NB4 (cell line): ENCODE data around the gene WNT1.

Source experiments
- DNase-seq: peaks from one replicate; pipeline ENCODE4 v3.0.0; 2010; ENCODE audit warnings: low read depth
- H3K4me3 ChIP-seq: one replicate; pipeline ENCODE4 v1.5.1; 2011; ENCODE audit warnings: mild to moderate bottlenecking, low read depth, low read length, moderate library complexity
- MYC ChIP-seq: IDR thresholded peaks from 2 replicates; pipeline ENCODE4 v1.6.1; 2011; ENCODE audit warnings: low read depth, low read length
- POLR2A ChIP-seq: IDR thresholded peaks from 2 replicates; pipeline ENCODE4 v1.6.1; 2011; ENCODE audit warnings: mild to moderate bottlenecking; ENCODE audit not compliant: insufficient read length; ENCODE audit errors: extremely low read depth
- TF ChIP-seq, protein P1 (sequence below): IDR thresholded peaks from one replicate; pipeline ENCODE4 v1.5.1; 2012; ENCODE audit warnings: low read depth, low read length
- TF ChIP-seq, protein P2 (sequence below): IDR thresholded peaks from 2 replicates; pipeline ENCODE4 v1.6.1; 2011; ENCODE audit warnings: low read depth, low read length

The WNT1 gene

DNA sequence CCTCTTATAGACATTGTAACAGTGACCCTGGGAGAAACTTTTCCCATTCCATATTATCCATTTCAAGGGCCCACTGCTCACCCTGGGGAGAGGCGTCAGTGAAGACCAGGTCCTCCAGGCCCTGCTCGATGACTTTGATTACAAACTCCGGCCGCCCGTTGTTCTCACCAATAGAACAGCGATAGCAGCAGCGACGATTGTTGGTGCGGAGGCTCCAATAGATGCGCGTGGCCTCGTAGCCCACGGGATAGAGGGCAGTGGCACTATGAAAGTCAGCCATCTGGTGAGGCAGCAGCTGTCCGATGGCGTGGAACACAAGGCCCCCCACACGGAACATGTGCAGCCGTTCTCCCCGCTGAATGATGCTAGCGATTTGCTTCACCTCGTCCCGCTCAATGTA lies 48.0 kb downstream of the WNT1 start:
- TF ChIP-seq, protein P1, sequence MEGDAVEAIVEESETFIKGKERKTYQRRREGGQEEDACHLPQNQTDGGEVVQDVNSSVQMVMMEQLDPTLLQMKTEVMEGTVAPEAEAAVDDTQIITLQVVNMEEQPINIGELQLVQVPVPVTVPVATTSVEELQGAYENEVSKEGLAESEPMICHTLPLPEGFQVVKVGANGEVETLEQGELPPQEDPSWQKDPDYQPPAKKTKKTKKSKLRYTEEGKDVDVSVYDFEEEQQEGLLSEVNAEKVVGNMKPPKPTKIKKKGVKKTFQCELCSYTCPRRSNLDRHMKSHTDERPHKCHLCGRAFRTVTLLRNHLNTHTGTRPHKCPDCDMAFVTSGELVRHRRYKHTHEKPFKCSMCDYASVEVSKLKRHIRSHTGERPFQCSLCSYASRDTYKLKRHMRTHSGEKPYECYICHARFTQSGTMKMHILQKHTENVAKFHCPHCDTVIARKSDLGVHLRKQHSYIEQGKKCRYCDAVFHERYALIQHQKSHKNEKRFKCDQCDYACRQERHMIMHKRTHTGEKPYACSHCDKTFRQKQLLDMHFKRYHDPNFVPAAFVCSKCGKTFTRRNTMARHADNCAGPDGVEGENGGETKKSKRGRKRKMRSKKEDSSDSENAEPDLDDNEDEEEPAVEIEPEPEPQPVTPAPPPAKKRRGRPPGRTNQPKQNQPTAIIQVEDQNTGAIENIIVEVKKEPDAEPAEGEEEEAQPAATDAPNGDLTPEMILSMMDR, result no peak
- no peak for TF ChIP-seq MYC
- TF ChIP-seq POLR2A, result no peak
- TF ChIP-seq, protein P2, sequence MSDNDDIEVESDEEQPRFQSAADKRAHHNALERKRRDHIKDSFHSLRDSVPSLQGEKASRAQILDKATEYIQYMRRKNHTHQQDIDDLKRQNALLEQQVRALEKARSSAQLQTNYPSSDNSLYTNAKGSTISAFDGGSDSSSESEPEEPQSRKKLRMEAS, result no peak
- H3K4me3 ChIP-seq, result no peak overlapping the region
- no peak for DNase-seq

DNA sequence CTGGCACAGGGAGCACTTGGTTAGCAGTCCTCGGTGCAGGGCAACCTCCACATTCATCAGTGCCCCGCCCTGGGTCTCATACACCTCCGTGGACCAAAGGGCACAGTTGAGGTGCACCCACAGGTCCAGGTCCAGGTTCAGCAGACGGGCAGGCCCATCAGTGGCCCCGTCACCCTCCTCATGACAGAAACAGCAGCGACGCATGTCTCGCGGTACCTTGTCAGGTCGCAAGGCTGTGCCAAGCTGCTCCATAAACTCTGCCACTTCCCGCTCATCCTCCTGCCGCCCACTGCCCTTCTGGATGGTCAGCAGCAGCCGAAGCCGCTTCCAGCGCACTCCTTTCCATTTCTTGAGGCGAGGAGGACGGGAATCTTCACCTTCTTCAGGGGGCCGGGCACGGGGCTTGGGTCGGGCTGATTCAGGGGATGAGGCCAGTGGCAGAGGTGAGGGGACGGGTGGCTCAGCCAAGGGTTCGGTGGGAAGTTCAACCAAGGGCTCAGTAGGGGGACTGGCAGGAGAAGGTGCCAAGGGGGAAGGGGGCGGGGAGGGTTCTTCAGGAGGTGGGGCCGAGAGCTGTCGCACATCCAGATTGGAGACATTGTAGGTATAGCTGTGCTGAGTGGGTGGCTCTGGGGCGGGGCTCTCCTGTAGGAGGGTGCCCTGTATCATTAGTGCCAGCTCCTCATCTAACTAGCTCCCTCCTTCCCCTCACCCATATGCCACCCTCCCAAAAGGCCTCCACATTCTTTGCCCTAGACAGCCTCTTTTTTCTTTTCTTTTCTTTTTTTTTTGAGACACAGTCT lies 48.8 kb downstream of the WNT1 start:
- no peak for TF ChIP-seq POLR2A
- TF ChIP-seq, protein P2, result no peak
- TF ChIP-seq, protein P1, result no peak
- no peak for DNase-seq
- H3K4me3 ChIP-seq, result no peak overlapping the region

DNA sequence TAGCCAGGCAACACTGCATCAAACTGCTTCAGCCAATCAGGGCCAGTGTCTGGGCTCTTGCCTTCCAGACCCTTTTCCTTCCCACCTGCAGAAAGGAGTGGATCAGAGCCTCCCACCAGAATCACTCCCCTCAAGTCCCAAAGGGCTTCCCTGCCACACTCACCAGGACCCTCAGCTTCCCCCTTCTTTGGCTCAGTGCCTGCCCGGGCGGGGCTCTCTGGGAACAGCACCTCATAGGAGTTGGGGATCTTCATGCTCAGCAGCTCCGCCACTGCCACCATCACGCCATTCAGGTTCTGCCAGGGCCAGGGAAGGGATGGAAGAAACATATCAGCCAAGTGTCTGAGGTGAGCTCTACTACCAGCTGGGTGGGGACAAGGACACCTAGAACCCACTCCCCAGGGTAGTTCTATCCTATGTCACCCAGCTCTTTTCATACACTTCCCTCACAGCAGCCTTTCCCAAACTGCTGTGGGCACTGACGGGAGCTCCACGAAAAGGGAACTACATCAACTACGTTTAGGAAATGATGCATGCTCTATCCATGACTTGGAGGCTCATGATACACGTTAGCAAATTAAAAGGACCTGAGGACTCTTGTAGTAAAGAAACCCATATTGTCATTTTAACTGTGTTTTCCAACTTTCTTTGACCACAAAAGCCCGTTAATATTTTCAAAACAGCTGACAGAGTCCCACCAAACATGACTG lies 49.9 kb downstream of the WNT1 start:
- H3K4me3 ChIP-seq, result no peak overlapping the region
- DNase-seq, result no peak
- TF ChIP-seq POLR2A, result no peak
- TF ChIP-seq MYC, result no peak
- TF ChIP-seq, protein P2, result no peak
- TF ChIP-seq, protein P1, result no peak

DNA sequence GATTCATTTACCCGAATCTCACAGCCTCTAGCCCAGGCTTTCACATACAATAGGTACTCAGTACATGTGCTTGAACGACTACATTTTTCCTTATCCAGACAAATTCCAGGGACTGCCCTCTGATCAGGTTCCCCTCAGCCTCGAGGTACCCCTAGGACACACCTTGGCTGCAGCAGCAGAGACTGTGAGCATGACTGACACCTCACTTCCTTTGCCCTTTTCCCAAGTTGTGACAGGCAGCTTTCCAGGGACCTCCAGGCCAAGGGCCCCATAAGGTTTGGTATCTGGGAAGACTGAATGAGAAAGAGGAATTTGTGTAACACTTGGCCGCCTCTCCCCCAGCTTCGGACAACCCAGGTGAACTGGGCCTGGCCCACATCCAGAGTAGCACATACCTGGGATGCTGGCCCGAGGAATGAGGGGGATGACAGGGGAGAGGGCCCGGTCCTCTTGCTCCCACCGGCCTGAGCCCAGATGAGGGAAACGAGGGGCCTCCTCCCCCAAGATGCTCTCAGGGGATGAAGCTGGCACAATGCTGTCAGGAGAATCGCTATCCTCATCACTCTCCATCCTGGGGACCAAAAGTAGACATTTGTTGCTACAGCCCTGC lies 50.6 kb downstream of the WNT1 start:
- DNase-seq, result no peak
- TF ChIP-seq, protein P1, result no peak
- TF ChIP-seq POLR2A (no peak), MYC (no peak)
- TF ChIP-seq, protein P2, result no peak
- no peak overlapping the region for H3K4me3 ChIP-seq

DNA sequence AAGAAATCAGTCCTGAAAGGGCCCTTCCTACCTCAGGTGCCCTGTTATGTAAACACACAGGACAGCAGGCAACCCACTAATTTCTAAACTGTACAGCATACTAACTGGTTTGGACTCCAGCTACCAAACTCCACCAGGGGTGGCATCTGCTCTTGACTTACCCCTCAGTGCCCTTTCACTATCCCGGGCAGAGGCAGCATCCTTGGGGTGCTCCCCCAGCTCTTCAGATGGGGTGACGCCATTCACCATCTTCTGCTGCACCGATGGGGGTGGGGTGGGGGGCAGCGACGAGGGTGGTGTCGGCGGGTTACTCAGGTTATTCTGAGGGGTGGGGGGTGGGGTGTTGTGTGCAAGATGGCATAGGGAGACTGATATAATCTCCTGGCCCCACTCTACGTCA lies 52.0 kb downstream of the WNT1 start:
- TF ChIP-seq MYC (no peak), POLR2A (no peak)
- TF ChIP-seq, protein P1, result no peak
- TF ChIP-seq, protein P2, result no peak
- no peak for DNase-seq
- H3K4me3 ChIP-seq, result no peak overlapping the region
